Measurements from ENCODE around the gene EP400.

- TF ChIP-seq CTCF (IDR thresholded peaks at IDR 0.05) (no peak), ZFX (IDR thresholded peaks at IDR 0.05; ENCODE audit: borderline replicate concordance) (no peak)
Measured at GRCh38 chr12:132023658-132024057, 73.9 kb downstream of the EP400 start.
